Measurements from ENCODE around the gene TRIM38. TPM values are rescaled to one million over a fixed set of nuclear protein-coding genes. Genes with fewer than 3 reads are reported as not detected.

TRIM38 gene
- total and polyA plus RNA-seq, 2 of the 13 experiments (the other 11 are each of a cell fraction or from before 2014, with no cell fraction given) = 2.5 to 3.1 TPM

DNA sequence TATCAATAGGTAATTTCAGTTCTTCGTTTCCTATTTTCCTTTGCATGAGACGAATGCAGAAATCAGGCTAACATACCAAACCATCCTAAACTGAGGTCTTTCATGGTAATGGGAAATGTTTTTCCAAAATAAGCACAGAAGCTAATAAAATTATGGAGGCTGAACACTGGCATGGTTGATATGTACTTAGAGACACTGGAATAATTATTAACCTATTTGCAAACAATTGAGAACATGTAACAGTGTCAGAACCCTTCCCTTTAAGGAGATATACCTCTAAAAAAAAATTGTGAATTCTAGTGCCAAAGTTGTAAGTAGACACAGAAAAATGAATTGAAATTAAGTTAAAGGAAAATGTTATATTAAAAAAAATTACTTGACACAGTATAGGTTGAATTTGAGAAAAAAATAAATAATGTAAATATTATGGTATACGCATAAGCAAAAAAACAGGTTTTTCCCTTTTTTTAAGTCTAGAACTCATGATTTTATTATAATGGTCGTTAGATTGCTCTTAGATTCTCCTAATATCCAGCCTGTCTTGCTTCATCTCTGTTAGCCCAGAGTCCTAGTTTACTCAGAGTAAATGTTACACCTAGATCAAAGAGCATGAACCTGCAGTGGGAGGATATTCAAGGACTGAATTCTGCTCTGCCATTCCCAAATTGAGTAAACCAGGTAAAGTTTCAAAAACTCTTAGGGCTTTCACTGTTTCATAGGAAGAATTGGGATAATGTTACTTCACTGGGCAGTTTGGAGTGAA, 33.9 kb upstream of the TRIM38 start (continued):
- TF ChIP-seq ZNF609 (CRISPR knock-in tag; IDR thresholded peaks at IDR 0.05; ENCODE audit: borderline replicate concordance) = peak; percentile 86
- peak; percentile 77; the same call in 1 of the 2 replicates for TF ChIP-seq PITX1 (CRISPR knock-in tag; IDR thresholded peaks at IDR 0.05)
- TF ChIP-seq ZNF639 (CRISPR knock-in tag; conservative IDR thresholded peaks at IDR 0.05) = 0 out of 2 replicates have a peak, but pooled peaks have one; percentile 44
- TF ChIP-seq, protein P1, sequence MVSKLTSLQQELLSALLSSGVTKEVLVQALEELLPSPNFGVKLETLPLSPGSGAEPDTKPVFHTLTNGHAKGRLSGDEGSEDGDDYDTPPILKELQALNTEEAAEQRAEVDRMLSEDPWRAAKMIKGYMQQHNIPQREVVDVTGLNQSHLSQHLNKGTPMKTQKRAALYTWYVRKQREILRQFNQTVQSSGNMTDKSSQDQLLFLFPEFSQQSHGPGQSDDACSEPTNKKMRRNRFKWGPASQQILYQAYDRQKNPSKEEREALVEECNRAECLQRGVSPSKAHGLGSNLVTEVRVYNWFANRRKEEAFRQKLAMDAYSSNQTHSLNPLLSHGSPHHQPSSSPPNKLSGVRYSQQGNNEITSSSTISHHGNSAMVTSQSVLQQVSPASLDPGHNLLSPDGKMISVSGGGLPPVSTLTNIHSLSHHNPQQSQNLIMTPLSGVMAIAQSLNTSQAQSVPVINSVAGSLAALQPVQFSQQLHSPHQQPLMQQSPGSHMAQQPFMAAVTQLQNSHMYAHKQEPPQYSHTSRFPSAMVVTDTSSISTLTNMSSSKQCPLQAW (CRISPR knock-in tag; IDR thresholded peaks at IDR 0.05) = peak; percentile 83; the same call in 1 of the 2 replicates
- peak; percentile 75; the same call in 1 of the 2 replicates for TF ChIP-seq GATA4 (IDR thresholded peaks at IDR 0.05; ENCODE audit: borderline replicate concordance, low read depth)
- peak; percentile 85; the same call in 1 of the 2 replicates for TF ChIP-seq ZNF816 (CRISPR knock-in tag; IDR thresholded peaks at IDR 0.05; ENCODE audit: borderline replicate concordance)
- peak; percentile 98 for TF ChIP-seq TCF7 (IDR thresholded peaks at IDR 0.05; ENCODE audit: low read depth)
- peak; percentile 41; the same call in 1 of the 2 replicates for TF ChIP-seq TGIF2 (CRISPR knock-in tag; IDR thresholded peaks at IDR 0.05)
- TF ChIP-seq ZNF503 (CRISPR knock-in tag; IDR thresholded peaks at IDR 0.05) = peak; percentile 92
- TF ChIP-seq SOX13 (IDR thresholded peaks at IDR 0.05) = peak; percentile 60; the same call in 1 of the 2 replicates
- peak in 1 of 2 experiments; percentile 93; a peak in 2 of 4 replicates for TF ChIP-seq SOX13 (CRISPR knock-in tag; conservative IDR thresholded peaks at IDR 0.05 in 1 of 2, IDR thresholded peaks at IDR 0.05 in 1 of 2)
- no peak for TF ChIP-seq NFIB (CRISPR knock-in tag; IDR thresholded peaks at IDR 0.05; ENCODE audit: borderline replicate concordance)
- TF ChIP-seq POLR2AphosphoS2 (IDR thresholded peaks at IDR 0.05; ENCODE audit: low read depth, low read length) = no peak
- TF ChIP-seq ZMAT5 (CRISPR knock-in tag; IDR thresholded peaks at IDR 0.05; ENCODE audit: borderline replicate concordance, low read depth) = no peak
- TF ChIP-seq RELA (CRISPR knock-in tag; IDR thresholded peaks at IDR 0.05) = peak; percentile 61; the same call in 1 of the 2 replicates
- TF ChIP-seq ZNF792 (CRISPR knock-in tag; IDR thresholded peaks at IDR 0.05) = peak; percentile 62; the same call in 1 of the 2 replicates
- peak; percentile 97 for TF ChIP-seq CEBPB (IDR thresholded peaks at IDR 0.05; ENCODE audit: borderline replicate concordance, low read depth, low read length)
- no peak for TF ChIP-seq EEA1 (CRISPR knock-in tag; IDR thresholded peaks at IDR 0.05; ENCODE audit: borderline replicate concordance)
